Karpas-422 (cell line): Measurements from ENCODE around the gene NRN1. TPM values are rescaled to one million over a fixed set of nuclear protein-coding genes. Genes with fewer than 3 reads are reported as not detected.
A peak's percentile ranks its signal among the peaks of the same experiment; 100 is the strongest.
"Not testable (repeated sequence)": the region's sequence is repeated elsewhere in the genome, so short reads cannot be mapped to it uniquely, and the experiment has no call there.

Experiments
- DNase-seq: peaks from one replicate; pipeline ENCODE4 v3.0.0-alpha.2; 2015
- H2AFZ ChIP-seq: fragments of 200-600 bp; sonication (generic); 2 replicates; pipeline ENCODE4 v1.6.1; 2014; ENCODE audit warnings: antibody characterized with exemption, low read length, mixed read lengths
- H3K27ac ChIP-seq: fragments of 200-600 bp; sonication (generic); 2 replicates; pipeline ENCODE4 v1.5.1; 2014; ENCODE audit warnings: mild to moderate bottlenecking, low read length, moderate library complexity
- H3K27me3 ChIP-seq: fragments of 200-600 bp; sonication (generic); 2 replicates; pipeline ENCODE4 v1.6.1; 2014; ENCODE audit warnings: low read length, mixed read lengths
- H3K36me3 ChIP-seq: fragments of 200-600 bp; sonication (generic); 2 replicates; pipeline ENCODE4 v1.6.1; 2014; ENCODE audit warnings: low read length, mixed read lengths; ENCODE audit not compliant: insufficient read depth
- H3K4me1 ChIP-seq: fragments of 200-600 bp; sonication (generic); 2 replicates; pipeline ENCODE4 v1.6.1; 2014; ENCODE audit warnings: mild to moderate bottlenecking, low read length, mixed read lengths
- H3K4me2 ChIP-seq: fragments of 200-600 bp; sonication (generic); 2 replicates; pipeline ENCODE4 v1.6.1; 2014; ENCODE audit warnings: low read length, low read depth, mild to moderate bottlenecking; ENCODE audit not compliant: poor library complexity, severe bottlenecking
- H3K4me3 ChIP-seq: fragments of 200-600 bp; sonication (generic); 2 replicates; pipeline ENCODE4 v1.5.1; 2014; ENCODE audit warnings: mild to moderate bottlenecking, antibody characterized with exemption, low read length, mixed read lengths
- H3K79me2 ChIP-seq: fragments of 200-600 bp; sonication (generic); 2 replicates; pipeline ENCODE4 v1.6.1; 2014; ENCODE audit warnings: mild to moderate bottlenecking, low read length, mixed read lengths
- H3K9ac ChIP-seq: fragments of 200-600 bp; sonication (generic); 2 replicates; pipeline ENCODE4 v1.6.0; 2014; ENCODE audit warnings: low read length
- H3K9me2 ChIP-seq: fragments of 200-600 bp; sonication (generic), shearing (Covaris generic); replicated peaks from 2 replicates; pipeline ENCODE4 v1.6.0; 2014; ENCODE audit warnings: mild to moderate bottlenecking, low read length, moderate library complexity; ENCODE audit not compliant: insufficient read depth
- H3K9me3 ChIP-seq: fragments of 300-700, 200-600 bp; sonication (generic); 2 replicates; pipeline ENCODE4 v1.6.1; 2014; ENCODE audit warnings: low read length, mixed read lengths
- H4K20me1 ChIP-seq: fragments of 200-600 bp; sonication (generic); 2 replicates; pipeline ENCODE4 v1.6.1; 2014; ENCODE audit warnings: mild to moderate bottlenecking, antibody characterized with exemption, low read length, low read depth; ENCODE audit not compliant: insufficient read depth
- total RNA-seq: library from RNA; depleted of rRNA; stranded (reverse); fragments of >200 nt; shearing (Covaris generic); gene quantifications from 2 replicates; pipeline ENCODE4 v1.2.3, GENCODE V29; 2014; ENCODE audit warnings: low replicate concordance

Gene NRN1
- total RNA-seq, 1 experiment from 2014 or later: 6.3 TPM

DNA sequence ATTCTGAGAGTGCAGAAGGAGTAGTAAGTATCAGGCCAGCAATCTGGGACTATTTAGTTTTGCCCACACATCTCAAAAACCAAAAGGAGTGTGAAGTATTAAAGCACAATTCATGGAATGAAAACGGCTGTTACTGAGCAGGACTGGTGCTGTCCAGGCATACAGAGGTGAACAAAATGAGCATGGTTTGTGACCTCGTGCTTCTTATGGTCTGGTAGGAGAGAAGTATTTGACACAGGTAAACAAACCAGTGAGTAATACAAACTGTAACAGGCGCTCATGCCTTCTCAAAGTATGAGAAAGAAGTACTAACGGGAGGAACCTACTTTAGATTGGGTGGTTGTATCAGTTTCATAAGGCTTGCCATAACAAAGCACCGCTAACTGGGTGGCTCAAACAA is 17.5 kb upstream of the NRN1 start:
- Histone ChIP-seq H3K27me3 (no peaks in the 10 kb centered on the region), H3K9me3 (no peaks in the 10 kb centered on the region), H3K36me3 (no peaks in the 10 kb centered on the region), H3K79me2 (no peaks in the 10 kb centered on the region), H3K4me2 (no peak overlapping the region), H3K9ac (no peak overlapping the region), H3K4me1 (no peaks in the 10 kb centered on the region), H4K20me1 (no peaks in the 10 kb centered on the region), H2AFZ (no peak overlapping the region), H3K4me3 (no peak overlapping the region), H3K9me2 (no peaks in the 10 kb centered on the region), H3K27ac (no peak overlapping the region)
- DNase-seq: no peak

DNA sequence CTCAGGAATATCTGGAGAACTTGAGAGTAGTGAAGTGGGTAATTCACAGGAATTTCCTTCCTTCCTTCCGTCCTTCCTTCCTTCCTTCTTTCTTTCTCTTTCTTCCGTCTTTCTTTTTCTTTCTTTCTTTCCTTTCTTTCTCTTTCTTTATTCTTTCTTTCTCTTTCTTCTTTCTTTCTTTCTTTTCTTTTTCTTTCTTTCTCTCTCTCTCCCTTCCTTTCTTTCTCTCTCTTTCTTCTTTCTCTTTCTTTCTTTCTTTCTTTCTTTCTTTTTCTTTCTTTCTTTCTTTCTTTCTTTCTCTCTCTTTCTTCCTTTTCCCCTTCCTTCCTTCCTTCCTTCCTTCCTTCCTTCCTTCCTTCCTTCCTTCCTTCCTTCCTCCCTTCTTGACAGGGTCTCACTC is 16.1 kb upstream of the NRN1 start:
- H3K9me3 ChIP-seq, H3K4me1 ChIP-seq, H3K4me2 ChIP-seq, H2AFZ ChIP-seq, H3K79me2 ChIP-seq, H3K9me2 ChIP-seq, H3K9ac ChIP-seq, H3K27me3 ChIP-seq, DNase-seq, H4K20me1 ChIP-seq, H3K36me3 ChIP-seq, H3K27ac ChIP-seq, H3K4me3 ChIP-seq: not testable (repeated sequence)

DNA sequence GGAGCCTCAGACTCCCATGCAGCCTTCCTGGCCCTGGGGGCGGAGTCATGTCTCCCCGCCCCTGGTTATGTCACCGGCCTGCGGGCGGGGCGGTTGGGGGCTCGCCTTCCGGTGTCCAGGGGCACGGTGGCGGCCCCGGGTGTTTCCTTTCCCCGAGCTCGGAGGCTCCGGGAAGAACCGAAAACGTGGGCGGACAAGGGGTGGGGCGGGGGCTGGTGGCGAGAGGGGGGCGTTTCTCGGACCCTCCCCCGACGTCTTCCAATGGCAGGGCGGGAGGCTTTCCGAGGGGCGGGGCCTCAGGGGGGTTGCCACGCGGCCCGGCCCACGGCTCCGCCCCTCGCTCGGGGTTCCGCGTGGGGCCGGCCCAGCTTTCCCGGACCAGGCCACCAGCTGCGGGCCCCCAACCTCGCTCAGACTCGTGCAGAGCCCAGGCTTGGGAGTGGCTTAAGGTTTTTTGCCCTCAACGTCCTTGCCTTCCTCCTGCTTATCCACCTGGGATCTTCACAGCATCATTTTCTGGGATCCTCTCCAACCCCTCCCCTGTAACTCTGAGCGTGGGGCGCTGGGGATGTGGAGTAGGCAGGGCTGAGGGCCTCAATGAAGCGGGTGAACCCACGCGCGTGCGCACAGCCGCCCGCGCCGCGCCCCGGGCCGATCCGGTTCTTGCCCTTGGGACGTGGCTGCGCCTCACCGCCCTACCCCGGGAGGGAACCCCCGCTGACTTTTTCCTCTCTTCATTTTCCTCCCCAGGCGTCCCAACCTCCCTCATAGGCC is 2.1 kb upstream of the NRN1 start:
- Histone ChIP-seq H3K27me3 (no peaks in the 10 kb centered on the region), H2AFZ (peak overlapping the region; percentile 78)

DNA sequence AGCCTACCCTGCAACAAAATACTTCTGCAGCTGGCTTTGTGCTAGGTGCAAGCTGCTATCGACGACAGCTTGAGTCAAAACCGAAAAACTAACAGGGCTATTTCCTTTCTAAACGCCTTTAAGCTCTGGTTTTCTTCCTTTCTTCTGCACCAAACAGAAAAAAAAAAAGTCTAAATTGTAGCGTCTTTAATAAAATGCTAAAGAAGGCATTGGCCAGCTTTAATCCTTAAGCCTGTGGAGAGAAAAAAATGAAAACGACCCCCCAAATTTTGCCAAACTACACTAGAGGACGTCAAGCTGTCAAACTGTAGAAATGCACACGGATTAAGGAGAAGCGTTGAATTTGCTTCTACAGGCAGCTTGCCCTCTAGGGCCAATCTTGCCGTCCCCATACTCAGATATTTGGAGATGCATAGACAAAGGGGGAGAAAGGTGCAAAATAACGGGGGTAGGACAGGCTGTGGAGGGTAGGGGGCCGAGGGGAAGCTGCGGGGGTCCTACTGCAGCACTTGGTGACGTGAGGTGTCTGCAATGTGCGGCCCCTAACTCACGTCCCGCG is 1.4 kb upstream of the NRN1 start:
- H3K27ac ChIP-seq: peak overlapping the region; percentile 64
- no peaks in the 10 kb centered on the region for H4K20me1 ChIP-seq
- peak overlapping the region; percentile 76 for H3K4me2 ChIP-seq
- peaks cover 20% of the 10 kb centered on the region for H3K4me1 ChIP-seq
- peak overlapping the region; percentile 46; the same call in 1 of the 2 replicates for H2AFZ ChIP-seq
- no peaks in the 10 kb centered on the region for H3K27me3 ChIP-seq
- no peak for DNase-seq
- H3K9me2 ChIP-seq: no peaks in the 10 kb centered on the region
- H3K9me3 ChIP-seq: no peaks in the 10 kb centered on the region
- no peaks in the 10 kb centered on the region for H3K36me3 ChIP-seq
- H3K4me3 ChIP-seq: peak overlapping the region; percentile 66
- no peaks in the 10 kb centered on the region for H3K79me2 ChIP-seq
- peak overlapping the region; percentile 62 for H3K9ac ChIP-seq

More for the DNA sequence above, 2.1 kb upstream of the NRN1 start:
- peak overlapping the region; percentile 64 for H3K27ac ChIP-seq
- no peaks in the 10 kb centered on the region for H3K79me2 ChIP-seq
- peak; percentile 96 for DNase-seq
- H3K9me3 ChIP-seq: no peaks in the 10 kb centered on the region
- no peaks in the 10 kb centered on the region for H3K36me3 ChIP-seq
- H3K4me1 ChIP-seq: peaks cover 20% of the 10 kb centered on the region
- H3K9me2 ChIP-seq: no peaks in the 10 kb centered on the region
- peak overlapping the region; percentile 87 for H3K9ac ChIP-seq
- peak overlapping the region; percentile 76 for H3K4me2 ChIP-seq
- peak overlapping the region; percentile 66 for H3K4me3 ChIP-seq
- H4K20me1 ChIP-seq: no peaks in the 10 kb centered on the region

DNA sequence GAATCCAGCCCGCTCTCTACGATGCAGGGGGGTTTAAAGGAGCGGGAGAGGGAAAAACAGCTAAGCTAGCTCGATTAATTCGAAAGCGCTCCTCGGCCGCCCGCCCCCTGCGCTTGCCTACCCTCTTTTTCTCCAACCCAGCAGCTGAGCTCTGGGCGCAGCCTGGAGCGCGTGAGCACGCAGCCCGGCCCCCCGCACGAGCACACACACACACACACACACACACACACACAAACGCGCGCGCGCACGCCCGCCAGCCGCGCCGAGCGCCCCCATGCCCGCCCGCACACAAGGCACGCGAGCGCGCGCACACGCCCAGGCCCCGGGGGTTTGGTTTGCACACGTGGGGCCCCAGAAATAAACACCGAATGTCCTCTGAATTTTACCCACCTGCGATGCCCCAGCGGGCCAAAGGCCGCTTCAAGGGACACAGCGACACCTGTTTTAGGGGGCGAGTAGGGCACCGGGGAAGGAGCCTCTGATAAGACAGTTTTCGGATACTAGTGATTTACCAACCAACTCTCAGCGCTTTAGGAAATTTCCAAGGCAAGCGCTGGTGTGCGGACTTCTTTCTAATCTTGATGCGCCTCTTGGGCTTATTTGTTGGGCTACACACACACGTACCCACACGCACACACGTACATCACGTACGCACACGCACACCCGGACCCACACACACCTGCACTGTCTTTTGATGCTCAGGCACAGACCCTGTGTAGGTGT is 802 bp upstream of the NRN1 start:
- peak overlapping the region; percentile 76 for H3K4me2 ChIP-seq

DNA sequence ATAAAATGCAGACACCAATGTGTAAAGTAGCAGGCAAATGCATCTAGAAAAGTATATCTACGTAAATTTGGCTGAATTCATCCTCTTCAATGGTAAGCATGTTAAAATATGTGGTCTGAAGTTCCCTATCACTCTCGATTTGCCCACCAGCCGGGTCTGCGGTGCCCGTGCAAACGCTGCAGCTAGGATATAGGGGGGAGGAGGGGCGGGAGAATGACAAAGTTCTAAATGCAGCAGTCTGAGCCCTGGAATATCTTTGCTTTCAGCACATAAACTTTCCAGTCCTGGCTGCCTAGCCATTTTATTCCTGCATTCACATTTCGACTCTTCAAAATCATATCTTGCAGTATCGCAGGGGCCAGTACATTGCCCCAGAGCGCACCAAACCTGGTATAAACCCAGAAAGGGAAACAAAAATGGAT is 708 bp downstream of the NRN1 start:
- DNase-seq: peak; percentile 5

More for the DNA sequence above, 802 bp upstream of the NRN1 start:
- no peaks in the 10 kb centered on the region for H3K9me2 ChIP-seq
- peak overlapping the region; percentile 64 for H3K27ac ChIP-seq
- no peaks in the 10 kb centered on the region for H4K20me1 ChIP-seq
- peak overlapping the region; percentile 46; the same call in 1 of the 2 replicates for H2AFZ ChIP-seq
- H3K4me1 ChIP-seq: peaks cover 20% of the 10 kb centered on the region
- no peaks in the 10 kb centered on the region for H3K36me3 ChIP-seq
- no peaks in the 10 kb centered on the region for H3K79me2 ChIP-seq
- no peaks in the 10 kb centered on the region for H3K9me3 ChIP-seq
- peak; percentile 76 for DNase-seq
- H3K4me3 ChIP-seq: peak overlapping the region; percentile 66
- no peaks in the 10 kb centered on the region for H3K27me3 ChIP-seq
- H3K9ac ChIP-seq: peak overlapping the region; percentile 62

DNA sequence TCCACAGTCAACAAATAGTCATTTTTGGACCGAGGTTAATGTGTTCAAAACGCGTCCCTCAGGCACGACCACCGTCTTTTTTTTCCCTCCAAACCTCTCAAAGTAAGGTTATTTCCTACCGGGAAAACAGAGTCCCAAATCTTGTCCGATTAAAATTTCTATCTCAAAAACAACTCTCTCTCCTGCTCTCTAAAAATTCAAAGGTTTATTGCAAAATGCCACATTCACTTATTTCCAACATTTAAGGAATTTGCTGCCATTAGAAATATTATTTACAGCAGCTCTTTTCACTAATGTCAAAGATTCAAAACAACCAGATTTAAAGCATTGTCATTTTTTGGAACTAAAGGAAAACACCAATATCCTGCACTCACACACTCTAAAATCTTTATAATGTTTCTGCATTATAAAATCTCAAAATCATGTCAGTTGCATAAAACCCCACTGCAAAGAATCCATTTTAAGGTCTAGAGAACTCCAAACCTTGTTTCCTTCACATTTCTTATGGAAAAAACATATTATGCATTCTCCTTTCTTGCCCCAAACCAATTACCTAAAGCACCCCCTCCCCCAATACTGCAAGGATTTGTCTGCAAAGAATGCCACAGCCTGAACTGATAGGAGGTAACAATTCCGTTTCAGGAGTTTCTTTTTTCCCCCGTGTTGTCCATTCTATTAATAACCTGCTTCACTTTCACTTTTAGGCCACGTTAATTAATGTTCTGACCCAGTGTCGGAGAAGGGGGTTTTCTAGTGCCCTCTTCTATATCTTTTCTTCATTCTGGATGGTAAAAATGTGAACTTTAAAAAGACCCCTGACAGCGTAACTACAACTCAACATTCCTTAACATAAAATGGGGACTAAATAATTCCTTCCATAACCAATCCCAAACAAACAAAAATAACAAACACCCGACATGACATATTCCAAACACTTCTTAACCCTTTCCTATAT is 1.4 kb downstream of the NRN1 start:
- Histone ChIP-seq H3K9me2 (no peaks in the 10 kb centered on the region), H3K36me3 (no peaks in the 10 kb centered on the region), H2AFZ (no peak overlapping the region), H3K4me3 (no peak overlapping the region), H3K27ac (no peak overlapping the region), H3K9me3 (no peaks in the 10 kb centered on the region), H4K20me1 (no peaks in the 10 kb centered on the region), H3K27me3 (no peaks in the 10 kb centered on the region), H3K9ac (no peak overlapping the region), H3K79me2 (no peaks in the 10 kb centered on the region), H3K4me1 (peaks cover 20% of the 10 kb centered on the region), H3K4me2 (no peak overlapping the region)
- peak; percentile 31 for DNase-seq

More for the DNA sequence above, 708 bp downstream of the NRN1 start:
- Histone ChIP-seq H3K79me2 (no peaks in the 10 kb centered on the region), H3K27ac (no peak overlapping the region), H3K27me3 (no peaks in the 10 kb centered on the region), H2AFZ (no peak overlapping the region), H3K4me2 (peak overlapping the region; percentile 76), H3K4me1 (peaks cover 20% of the 10 kb centered on the region), H4K20me1 (no peaks in the 10 kb centered on the region), H3K9ac (no peak overlapping the region), H3K4me3 (peak overlapping the region; percentile 66; the same call in 1 of the 2 replicates), H3K36me3 (no peaks in the 10 kb centered on the region), H3K9me2 (no peaks in the 10 kb centered on the region), H3K9me3 (no peaks in the 10 kb centered on the region)
